GM18858 (cell line): Measurements from ENCODE around the gene GRIK3.

Experiments used
- ATAC-seq: cut with Tn5 transposase; IDR thresholded peaks from one replicate; pipeline ENCODE4 v1.9.1; 2021; ENCODE audit not compliant: unreplicated experiment

The GRIK3 gene

GRCh38 chr1:36796106-36796590 is 238.2 kb downstream of the GRIK3 start:
- no peak for ATAC-seq

- ATAC-seq = no peak
Observed at GRCh38 chr1:36794460-36794859, 239.9 kb downstream of the GRIK3 start.

- ATAC-seq = no peak
Observed at GRCh38 chr1:36793452-36793851, 240.9 kb downstream of the GRIK3 start.

- no peak for ATAC-seq
Observed at GRCh38 chr1:36792292-36792691, 242.0 kb downstream of the GRIK3 start.

GRCh38 chr1:36790191-36790590 is 244.1 kb downstream of the GRIK3 start:
- ATAC-seq = no peak

GRCh38 chr1:36789535-36789934 is 244.8 kb downstream of the GRIK3 start:
- ATAC-seq = no peak

- no peak for ATAC-seq
Observed at GRCh38 chr1:36787312-36787913, 246.9 kb downstream of the GRIK3 start.

GRCh38 chr1:36786425-36786824 is 247.9 kb downstream of the GRIK3 start:
- ATAC-seq = no peak

- no peak for ATAC-seq
Observed at GRCh38 chr1:36784147-36784859, 250.0 kb downstream of the GRIK3 start.

GRCh38 chr1:36783475-36783874 is 250.8 kb downstream of the GRIK3 start:
- ATAC-seq = no peak

GRCh38 chr1:36782785-36783184 is 251.5 kb downstream of the GRIK3 start:
- ATAC-seq = no peak

- ATAC-seq = no peak
Observed at GRCh38 chr1:36782085-36782484, 252.2 kb downstream of the GRIK3 start.

GRCh38 chr1:36781098-36781497 is 253.2 kb downstream of the GRIK3 start:
- no peak for ATAC-seq

- ATAC-seq = no peak
Observed at GRCh38 chr1:36778740-36779139, 255.6 kb downstream of the GRIK3 start.

GRCh38 chr1:36776948-36777831 is 257.1 kb downstream of the GRIK3 start:
- no peak for ATAC-seq

- ATAC-seq = no peak
Observed at GRCh38 chr1:36776256-36776655, 258.1 kb downstream of the GRIK3 start.

GRCh38 chr1:36775716-36776115 is 258.6 kb downstream of the GRIK3 start:
- ATAC-seq = no peak

- ATAC-seq = no peak
Observed at GRCh38 chr1:36773827-36774541, 260.3 kb downstream of the GRIK3 start.

- ATAC-seq = no peak
Observed at GRCh38 chr1:36772647-36773495, 261.4 kb downstream of the GRIK3 start.

- ATAC-seq = no peak
Observed at GRCh38 chr1:36771660-36772284, 262.5 kb downstream of the GRIK3 start.
